GM19043 (cell line): ENCODE measurements around the gene ATP2B3.

ENCODE experiments used
- ATAC-seq: cut with Tn5 transposase; IDR thresholded peaks from one replicate; pipeline ENCODE4 v1.9.1; 2021; ENCODE audit warnings: low read depth; ENCODE audit not compliant: unreplicated experiment

Gene ATP2B3

GRCh38 chrX:153628665-153629064 lies 111.2 kb downstream of the ATP2B3 start:
- no peak for ATAC-seq

DNA sequence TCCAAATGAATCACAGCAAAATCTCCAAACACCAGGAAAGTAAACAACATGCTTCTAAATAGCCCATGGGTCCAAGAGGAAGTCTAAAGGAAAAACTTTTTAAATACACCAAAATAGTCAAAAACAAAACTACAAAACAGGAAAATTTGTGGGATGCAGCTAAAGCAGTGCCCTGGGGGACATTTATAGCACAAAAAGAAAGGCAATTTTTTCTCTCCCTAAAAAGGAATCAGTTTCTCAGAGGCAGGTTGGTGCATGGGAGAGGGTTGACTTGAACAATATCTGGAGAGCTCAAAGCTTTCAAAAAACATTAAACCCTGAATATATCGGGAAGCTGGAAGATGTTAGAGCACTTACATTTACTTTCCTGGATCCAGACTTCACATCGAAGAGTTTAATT lies 113.9 kb downstream of the ATP2B3 start:
- no peak for ATAC-seq

GRCh38 chrX:153631907-153632594 lies 114.6 kb downstream of the ATP2B3 start:
- no peak for ATAC-seq
